ENCODE measurements around the gene ELAVL1.

ELAVL1 gene

DNA sequence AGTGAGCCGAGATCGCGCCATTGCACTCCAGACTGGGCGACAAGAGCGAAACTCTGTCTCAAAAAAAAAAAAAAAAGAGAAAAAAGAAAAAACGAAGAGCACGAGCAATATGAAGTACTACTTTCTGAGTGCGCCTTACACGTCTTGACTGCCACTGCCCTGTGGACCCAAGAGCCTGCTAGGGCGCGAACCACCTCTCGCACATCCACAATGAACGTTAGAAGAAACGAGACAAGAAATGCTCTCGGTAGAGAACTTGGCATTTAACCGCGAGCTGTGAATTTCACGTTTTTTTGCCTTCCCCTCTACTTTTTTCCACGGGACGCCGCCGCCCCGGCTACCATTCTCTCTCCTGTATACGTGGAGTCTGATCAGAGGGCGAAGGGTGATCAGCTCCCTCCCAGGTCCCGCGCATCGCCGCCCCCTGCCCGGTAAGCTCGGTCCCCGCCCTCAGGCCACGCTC lies 62.4 kb downstream of the ELAVL1 start:
- no peak overlapping the region for H2BK120ac ChIP-seq (ENCODE audit: low read depth, low read length)
- H3K9ac ChIP-seq (ENCODE audit: low read length) = peak overlapping the region; percentile 92
- peaks cover 6% of the 10 kb centered on the region for H3K36me3 ChIP-seq (ENCODE audit: control insufficient read depth, insufficient read depth, low read length)
- peak overlapping the region; percentile 11 for H3K18ac ChIP-seq (ENCODE audit: low read length)
- H4K8ac ChIP-seq (ENCODE audit: low read depth, low read length) = no peak overlapping the region
- no peak overlapping the region for H2BK5ac ChIP-seq (ENCODE audit: low read length)
- peak overlapping the region; percentile 97 for H3K56ac ChIP-seq (ENCODE audit: low read length)
- no peak overlapping the region for H4K5ac ChIP-seq (ENCODE audit: low read length)
- peak overlapping the region; percentile 15 for H3K23ac ChIP-seq (ENCODE audit: low read length)
- no peaks in the 10 kb centered on the region for H3K4me1 ChIP-seq (ENCODE audit: control insufficient read depth, low read depth, low read length)
- H3K4ac ChIP-seq (ENCODE audit: low read depth, low read length) = peak overlapping the region; percentile 85
- H2BK15ac ChIP-seq (replicated peaks; ENCODE audit: low read depth) = no peak overlapping the region
- DNase-seq = peak; percentile 28
- H3K27ac ChIP-seq (ENCODE audit: low read depth, low read length) = peak overlapping the region; percentile 46
- no peaks in the 10 kb centered on the region for H3K27me3 ChIP-seq (ENCODE audit: insufficient read depth, low read length, poor library complexity)
- peak overlapping the region; percentile 67 for H3K4me2 ChIP-seq (ENCODE audit: low read length)
- H3K79me1 ChIP-seq (ENCODE audit: low read length) = peaks cover 6% of the 10 kb centered on the region
- no peak overlapping the region for H2AK5ac ChIP-seq (ENCODE audit: low read length)
- H3K79me2 ChIP-seq (ENCODE audit: control insufficient read depth, insufficient read depth, low read length) = peaks cover 15% of the 10 kb centered on the region
- no CpG with 5 or more reads among the region's 33 CpGs for WGBS (ENCODE audit: extremely low coverage, insufficient coverage, low lambda C conversion rate)
- peak overlapping the region; percentile 84 for H3K4me3 ChIP-seq (ENCODE audit: low read length)

DNA sequence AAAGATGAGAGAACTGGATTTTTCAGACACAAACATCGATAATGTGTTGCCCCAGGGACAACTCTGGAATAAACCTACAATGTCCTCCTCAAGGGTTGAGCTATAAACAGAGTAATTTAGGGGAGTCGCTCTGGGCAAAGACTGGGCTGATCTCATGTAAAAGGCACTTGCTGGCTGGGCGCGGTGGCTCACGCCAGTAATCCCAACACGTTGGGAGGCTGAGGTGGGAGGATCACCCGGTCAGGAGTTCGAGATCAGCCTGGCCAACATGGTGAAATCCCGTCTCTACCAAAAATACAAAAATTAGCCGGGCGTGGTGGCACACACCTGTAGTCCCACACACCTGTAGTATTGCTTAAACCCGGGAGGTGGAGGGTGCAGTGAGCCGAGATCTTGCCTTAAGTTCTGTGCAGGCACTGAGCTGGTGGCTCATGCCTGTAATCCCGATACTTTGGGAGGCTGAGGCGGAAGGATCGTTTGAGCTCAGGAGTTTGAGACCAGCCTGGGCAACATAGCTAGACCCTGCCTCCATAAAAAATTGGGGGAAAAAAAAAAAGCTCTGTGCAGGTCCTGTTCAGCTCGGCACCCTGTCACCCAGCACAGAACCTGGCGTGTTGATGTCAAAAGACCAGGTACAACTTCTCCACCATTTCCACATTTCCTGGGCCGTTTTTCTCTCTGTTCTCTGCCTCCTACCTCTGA lies 63.4 kb downstream of the ELAVL1 start:
- Histone ChIP-seq H2BK5ac (ENCODE audit: low read length) (no peak overlapping the region), H2AK5ac (ENCODE audit: low read length) (no peak overlapping the region), H3K4me3 (ENCODE audit: low read length) (no peak overlapping the region), H3K36me3 (ENCODE audit: control insufficient read depth, insufficient read depth, low read length) (peaks cover 6% of the 10 kb centered on the region), H3K79me1 (ENCODE audit: low read length) (peaks cover 6% of the 10 kb centered on the region), H4K8ac (ENCODE audit: low read depth, low read length) (no peak overlapping the region), H3K18ac (ENCODE audit: low read length) (no peak overlapping the region), H3K4me2 (ENCODE audit: low read length) (no peak overlapping the region), H3K4me1 (ENCODE audit: control insufficient read depth, low read depth, low read length) (no peaks in the 10 kb centered on the region), H3K9ac (ENCODE audit: low read length) (no peak overlapping the region), H4K5ac (ENCODE audit: low read length) (no peak overlapping the region), H3K4ac (ENCODE audit: low read depth, low read length) (no peak overlapping the region), H3K56ac (ENCODE audit: low read length) (no peak overlapping the region), H2BK15ac (replicated peaks; ENCODE audit: low read depth) (no peak overlapping the region), H3K27me3 (ENCODE audit: insufficient read depth, low read length, poor library complexity) (no peaks in the 10 kb centered on the region), H2BK120ac (ENCODE audit: low read depth, low read length) (no peak overlapping the region), H3K23ac (ENCODE audit: low read length) (no peak overlapping the region), H3K79me2 (ENCODE audit: control insufficient read depth, insufficient read depth, low read length) (peaks cover 15% of the 10 kb centered on the region), H3K27ac (ENCODE audit: low read depth, low read length) (no peak overlapping the region)
- DNase-seq = peak; percentile 29
- WGBS (ENCODE audit: extremely low coverage, insufficient coverage, low lambda C conversion rate) = no CpG with 5 or more reads among the region's 19 CpGs

DNA sequence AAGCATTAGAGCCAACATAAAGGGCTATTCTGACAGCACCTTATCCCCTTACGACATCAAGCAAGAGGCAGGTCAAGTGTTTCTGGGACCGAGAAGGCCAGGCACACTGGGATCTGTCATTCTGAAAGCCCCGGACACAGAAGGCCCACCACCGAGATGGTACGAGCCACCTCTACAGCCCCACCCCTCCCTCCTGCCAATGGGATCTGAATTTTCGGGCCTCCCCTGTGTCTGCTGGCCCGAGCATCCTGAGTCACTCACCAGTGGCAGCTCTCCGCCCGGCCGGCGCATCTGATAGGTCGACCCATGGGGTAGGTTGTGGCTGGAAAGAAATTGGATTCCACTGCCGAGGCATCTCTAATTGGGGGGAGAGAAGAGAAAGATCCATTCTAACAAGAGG lies 64.6 kb downstream of the ELAVL1 start:
- Histone ChIP-seq H2BK120ac (ENCODE audit: low read depth, low read length) (no peak overlapping the region), H3K9ac (ENCODE audit: low read length) (no peak overlapping the region), H3K4me3 (ENCODE audit: low read length) (no peak overlapping the region), H4K5ac (ENCODE audit: low read length) (no peak overlapping the region), H3K4me1 (ENCODE audit: control insufficient read depth, low read depth, low read length) (no peaks in the 10 kb centered on the region), H4K8ac (ENCODE audit: low read depth, low read length) (no peak overlapping the region), H2AK5ac (ENCODE audit: low read length) (no peak overlapping the region), H3K27me3 (ENCODE audit: insufficient read depth, low read length, poor library complexity) (no peaks in the 10 kb centered on the region), H2BK5ac (ENCODE audit: low read length) (no peak overlapping the region), H3K27ac (ENCODE audit: low read depth, low read length) (no peak overlapping the region), H3K23ac (ENCODE audit: low read length) (no peak overlapping the region), H2BK15ac (replicated peaks; ENCODE audit: low read depth) (no peak overlapping the region), H3K79me1 (ENCODE audit: low read length) (peaks cover 6% of the 10 kb centered on the region), H3K36me3 (ENCODE audit: control insufficient read depth, insufficient read depth, low read length) (peaks cover 6% of the 10 kb centered on the region), H3K4ac (ENCODE audit: low read depth, low read length) (no peak overlapping the region), H3K79me2 (ENCODE audit: control insufficient read depth, insufficient read depth, low read length) (peaks cover 15% of the 10 kb centered on the region), H3K56ac (ENCODE audit: low read length) (no peak overlapping the region), H3K18ac (ENCODE audit: low read length) (no peak overlapping the region), H3K4me2 (ENCODE audit: low read length) (no peak overlapping the region)
- no CpG with 5 or more reads among the region's 13 CpGs for WGBS (ENCODE audit: extremely low coverage, insufficient coverage, low lambda C conversion rate)
- no peak for DNase-seq

DNA sequence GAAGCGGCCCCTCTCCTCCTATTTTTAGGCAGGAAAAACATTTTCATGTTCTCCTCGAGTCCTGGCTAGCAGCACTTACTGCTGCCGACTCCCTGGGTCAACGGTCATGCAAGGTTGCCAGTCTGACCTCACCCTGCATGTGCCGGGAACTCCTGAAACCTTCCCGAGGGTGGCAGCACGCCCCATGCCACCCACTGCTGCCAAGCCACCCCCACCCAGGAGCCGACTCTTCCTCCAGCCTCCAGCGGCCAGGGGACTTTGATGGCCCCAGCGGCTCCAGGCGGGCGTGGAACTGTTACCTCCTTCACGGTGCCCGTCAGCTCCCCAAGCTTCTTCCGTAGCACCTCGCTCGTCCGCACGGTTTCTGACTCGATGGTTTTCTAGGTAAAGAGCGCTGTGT lies 70.7 kb downstream of the ELAVL1 start:
- no peak overlapping the region for H4K8ac ChIP-seq (ENCODE audit: low read depth, low read length)
- no peak overlapping the region for H3K9ac ChIP-seq (ENCODE audit: low read length)
- no peak overlapping the region for H3K18ac ChIP-seq (ENCODE audit: low read length)
- H3K4me3 ChIP-seq (ENCODE audit: low read length) = no peak overlapping the region
- peaks cover 13% of the 10 kb centered on the region for H3K36me3 ChIP-seq (ENCODE audit: control insufficient read depth, insufficient read depth, low read length)
- no peaks in the 10 kb centered on the region for H3K27me3 ChIP-seq (ENCODE audit: insufficient read depth, low read length, poor library complexity)
- no peak overlapping the region for H3K27ac ChIP-seq (ENCODE audit: low read depth, low read length)
- no CpG with 5 or more reads among the region's 21 CpGs for WGBS (ENCODE audit: extremely low coverage, insufficient coverage, low lambda C conversion rate)
- H3K79me1 ChIP-seq (ENCODE audit: low read length) = no peaks in the 10 kb centered on the region
- no peak for DNase-seq
- H3K56ac ChIP-seq (ENCODE audit: low read length) = no peak overlapping the region
- H3K4me2 ChIP-seq (ENCODE audit: low read length) = no peak overlapping the region
- no peak overlapping the region for H2BK120ac ChIP-seq (ENCODE audit: low read depth, low read length)
- H2BK15ac ChIP-seq (replicated peaks; ENCODE audit: low read depth) = no peak overlapping the region
- no peak overlapping the region for H2AK5ac ChIP-seq (ENCODE audit: low read length)
- no peaks in the 10 kb centered on the region for H3K4me1 ChIP-seq (ENCODE audit: control insufficient read depth, low read depth, low read length)
- H3K23ac ChIP-seq (ENCODE audit: low read length) = no peak overlapping the region
- no peak overlapping the region for H4K5ac ChIP-seq (ENCODE audit: low read length)
- H3K79me2 ChIP-seq (ENCODE audit: control insufficient read depth, insufficient read depth, low read length) = no peaks in the 10 kb centered on the region
- no peak overlapping the region for H2BK5ac ChIP-seq (ENCODE audit: low read length)
- H3K4ac ChIP-seq (ENCODE audit: low read depth, low read length) = no peak overlapping the region

DNA sequence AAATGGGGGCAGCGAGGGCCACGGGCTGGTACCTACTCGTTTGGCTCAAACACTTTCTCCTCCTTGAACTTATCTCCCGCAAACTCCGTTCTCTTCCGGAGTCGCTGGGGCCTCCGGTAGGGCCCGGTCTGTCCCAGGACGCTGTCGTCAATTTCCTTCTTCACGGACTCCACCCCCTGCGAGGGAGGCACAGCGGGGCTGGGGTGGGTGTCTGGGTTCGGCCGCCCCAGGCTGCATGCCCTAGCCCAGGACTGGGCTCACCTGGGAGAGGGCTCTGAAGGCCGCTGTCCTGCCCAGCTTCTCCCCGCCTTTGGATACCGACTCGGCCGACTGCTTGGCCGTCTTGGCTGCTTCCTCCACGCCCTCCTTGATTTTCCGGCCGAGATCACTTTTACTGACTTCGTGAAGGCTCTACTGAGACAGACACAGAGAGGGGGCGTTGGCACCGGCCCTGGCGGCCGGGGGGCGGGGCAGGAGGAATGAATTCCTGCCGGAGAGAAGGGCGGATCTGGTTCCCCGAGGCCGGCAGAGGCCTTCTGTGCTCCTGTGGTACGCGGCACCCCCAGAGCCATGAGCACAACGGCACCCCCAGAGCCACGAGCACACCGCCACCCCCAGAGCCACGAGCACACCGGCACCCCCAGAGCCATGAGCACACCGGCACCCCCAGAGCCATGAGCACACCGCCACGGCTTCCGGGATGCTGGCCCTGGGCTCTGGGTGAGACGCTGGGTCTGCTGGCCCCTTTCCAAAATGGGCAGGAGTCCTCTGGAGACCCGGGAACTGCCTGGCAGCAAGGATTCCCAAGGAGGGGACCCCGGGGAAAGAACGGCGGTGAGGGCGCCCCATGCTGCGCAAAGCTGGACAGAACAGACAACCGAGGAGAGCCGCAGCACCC lies 71.4 kb downstream of the ELAVL1 start:
- no peak overlapping the region for H2BK120ac ChIP-seq (ENCODE audit: low read depth, low read length)
- H2BK15ac ChIP-seq (replicated peaks; ENCODE audit: low read depth) = no peak overlapping the region
- no peak overlapping the region for H3K23ac ChIP-seq (ENCODE audit: low read length)
- no peak overlapping the region for H3K4me3 ChIP-seq (ENCODE audit: low read length)
- no CpG with 5 or more reads among the region's 55 CpGs for WGBS (ENCODE audit: extremely low coverage, insufficient coverage, low lambda C conversion rate)
- H3K18ac ChIP-seq (ENCODE audit: low read length) = no peak overlapping the region
- H3K27me3 ChIP-seq (ENCODE audit: insufficient read depth, low read length, poor library complexity) = no peaks in the 10 kb centered on the region
- no peak overlapping the region for H3K27ac ChIP-seq (ENCODE audit: low read depth, low read length)
- no peak overlapping the region for H3K9ac ChIP-seq (ENCODE audit: low read length)
- no peaks in the 10 kb centered on the region for H3K79me1 ChIP-seq (ENCODE audit: low read length)
- H3K4ac ChIP-seq (ENCODE audit: low read depth, low read length) = no peak overlapping the region
- no peaks in the 10 kb centered on the region for H3K4me1 ChIP-seq (ENCODE audit: control insufficient read depth, low read depth, low read length)
- H3K4me2 ChIP-seq (ENCODE audit: low read length) = no peak overlapping the region
- no peak overlapping the region for H2AK5ac ChIP-seq (ENCODE audit: low read length)
- H3K79me2 ChIP-seq (ENCODE audit: control insufficient read depth, insufficient read depth, low read length) = no peaks in the 10 kb centered on the region
- no peak overlapping the region for H4K5ac ChIP-seq (ENCODE audit: low read length)
- H2BK5ac ChIP-seq (ENCODE audit: low read length) = no peak overlapping the region
- no peak for DNase-seq
- no peak overlapping the region for H3K56ac ChIP-seq (ENCODE audit: low read length)
- peaks cover 13% of the 10 kb centered on the region for H3K36me3 ChIP-seq (ENCODE audit: control insufficient read depth, insufficient read depth, low read length)
- no peak overlapping the region for H4K8ac ChIP-seq (ENCODE audit: low read depth, low read length)

Data from mesendoderm (in vitro differentiated cells).